Smooth muscle cell (in vitro differentiated cells): ENCODE data around the gene RTEL1. TPM values are rescaled to one million over a fixed set of nuclear protein-coding genes. Genes with fewer than 3 reads are reported as not detected.

ENCODE experiments used
- DNase-seq: peaks from one replicate; lab custom pipeline; 2025; ENCODE audit not compliant: unreplicated experiment; lab: John Stamatoyannopoulos, UW
- H2AFZ ChIP-seq: fragments of 200-600 bp; sonication (generic); 2 replicates; pipeline ENCODE4 v1.6.0; 2016; ENCODE audit warnings: antibody characterized with exemption, low read depth, mild to moderate bottlenecking
- H3F3A ChIP-seq: fragments of 200-600 bp; sonication (generic); 2 replicates; pipeline ENCODE4 v1.6.0; 2017; ENCODE audit warnings: antibody characterized with exemption, low read depth
- H3K27ac ChIP-seq: fragments of 200-600 bp; sonication (generic); 2 replicates; pipeline ENCODE4 v1.5.1; 2016; ENCODE audit warnings: low read depth, mild to moderate bottlenecking
- H3K27me3 ChIP-seq: fragments of 200-600 bp; sonication (generic); 2 replicates; pipeline ENCODE4 v1.6.1; 2016; ENCODE audit warnings: low read depth, mild to moderate bottlenecking
- H3K36me3 ChIP-seq: fragments of 200-600 bp; sonication (generic); 2 replicates; pipeline ENCODE4 v1.5.1; 2016; ENCODE audit warnings: low read depth
- H3K4me1 ChIP-seq: fragments of 200-600 bp; sonication (generic); 2 replicates; pipeline ENCODE4 v1.5.1; 2016; ENCODE audit warnings: low read depth
- H3K4me2 ChIP-seq: fragments of 200-600 bp; sonication (generic); 2 replicates; pipeline ENCODE4 v1.6.0; 2016; ENCODE audit warnings: mild to moderate bottlenecking
- H3K4me3 ChIP-seq: fragments of 200-600 bp; sonication (generic); 2 replicates; pipeline ENCODE4 v1.5.1; 2016; ENCODE audit warnings: mild to moderate bottlenecking
- H3K79me2 ChIP-seq: fragments of 200-600 bp; sonication (generic); 2 replicates; pipeline ENCODE4 v1.6.0; 2016; ENCODE audit warnings: low read depth, mild to moderate bottlenecking
- H3K9ac ChIP-seq: fragments of 200-600 bp; sonication (generic); 2 replicates; pipeline ENCODE4 v1.6.0; 2016; ENCODE audit warnings: low read depth
- H3K9me3 ChIP-seq: fragments of 200-600 bp; sonication (generic); replicated peaks from 2 replicates; pipeline ENCODE4 v1.5.1; 2016; ENCODE audit warnings: low read depth
- H4K20me1 ChIP-seq: fragments of 200-600 bp; sonication (generic); 2 replicates; pipeline ENCODE4 v1.6.0; 2016; ENCODE audit warnings: low read depth
- CTCF ChIP-seq: fragments of 200-600 bp; sonication (generic); IDR thresholded peaks from 2 replicates; pipeline ENCODE4 v1.5.1; 2017; ENCODE audit warnings: borderline replicate concordance, mild to moderate bottlenecking, antibody characterized with exemption; ENCODE audit not compliant: insufficient read depth, poor library complexity, severe bottlenecking
- WGBS: methylation state at CpG from one replicate; pipeline ENCODE4 v1.1.7; 2016; ENCODE audit warnings: low lambda C conversion rate; 5-methylcytosine and 5-hydroxymethylcytosine counted together
- polyA plus RNA-seq: library from polyadenylated mRNA; unstranded; fragments of >200 nt; fragmentation: Nextera tagmentation; extraction: Ambion mirVana; gene quantifications from 2 replicates; pipeline ENCODE4 v1.2.1, GENCODE V29; 2016
- total RNA-seq: library from RNA; depleted of rRNA; stranded (reverse); fragments of >200 nt; gene quantifications from 2 replicates; pipeline ENCODE4 v1.2.3, GENCODE V29; 2014

The RTEL1 gene
- total and polyA plus RNA-seq, 2 experiments from 2014 or later, result 10.4 to 14.2 TPM

GRCh38 chr20:63736893-63737694, 79.0 kb downstream of the RTEL1 start:
- no peak for DNase-seq
- no peaks in the 10 kb centered on the region for H3K27me3 ChIP-seq
- H3K4me3 ChIP-seq, result peak overlapping the region; percentile 58
- no peak overlapping the region for H3K9ac ChIP-seq
- H3K9me3 ChIP-seq, result no peaks in the 10 kb centered on the region
- no peaks in the 10 kb centered on the region for H3K36me3 ChIP-seq
- peak overlapping the region; percentile 96 for H3K4me2 ChIP-seq
- H4K20me1 ChIP-seq, result peaks cover 62% of the 10 kb centered on the region
- 55% methylated on average over 29 of the region's 30 CpGs for WGBS
- no peaks in the 10 kb centered on the region for H3K79me2 ChIP-seq
- peaks cover 30% of the 10 kb centered on the region for H3K4me1 ChIP-seq
- no peak overlapping the region for H3K27ac ChIP-seq
- no peak overlapping the region for H2AFZ ChIP-seq
- TF ChIP-seq CTCF, result no peak
- H3F3A ChIP-seq, result peaks cover 17% of the 10 kb centered on the region

- no peak overlapping the region for H3K9ac ChIP-seq
- no peak overlapping the region for H2AFZ ChIP-seq
- TF ChIP-seq CTCF, result no peak
- WGBS, result 22% methylated on average over 9 of the region's 26 CpGs
- no peaks in the 10 kb centered on the region for H3K79me2 ChIP-seq
- no peaks in the 10 kb centered on the region for H3K9me3 ChIP-seq
- peak overlapping the region; percentile 96 for H3K4me2 ChIP-seq
- H3K36me3 ChIP-seq, result no peaks in the 10 kb centered on the region
- H3K27ac ChIP-seq, result no peak overlapping the region
- peaks cover 17% of the 10 kb centered on the region for H3F3A ChIP-seq
- no peaks in the 10 kb centered on the region for H3K27me3 ChIP-seq
- DNase-seq, result no peak
- H3K4me1 ChIP-seq, result peaks cover 30% of the 10 kb centered on the region
- H3K4me3 ChIP-seq, result peak overlapping the region; percentile 58
- H4K20me1 ChIP-seq, result peaks cover 59% of the 10 kb centered on the region
These were observed 79.5 kb downstream of the RTEL1 start for GRCh38 chr20:63737695-63737944.

GRCh38 chr20:63737945-63738686, 80.0 kb downstream of the RTEL1 start:
- Histone ChIP-seq H4K20me1 (peaks cover 54% of the 10 kb centered on the region), H2AFZ (no peak overlapping the region), H3K9me3 (no peaks in the 10 kb centered on the region), H3K4me1 (peaks cover 30% of the 10 kb centered on the region), H3K9ac (no peak overlapping the region), H3K36me3 (no peaks in the 10 kb centered on the region), H3K4me2 (peak overlapping the region; percentile 96), H3F3A (peaks cover 18% of the 10 kb centered on the region), H3K27me3 (no peaks in the 10 kb centered on the region), H3K79me2 (no peaks in the 10 kb centered on the region), H3K27ac (no peak overlapping the region), H3K4me3 (peak overlapping the region; percentile 58)
- 34% methylated on average over 27 of the region's 43 CpGs for WGBS
- DNase-seq, result no peak
- no peak for TF ChIP-seq CTCF
